ENCODE measurements around the gene NELFB. TPM values are rescaled to one million over a fixed set of nuclear protein-coding genes. Genes with fewer than 3 reads are reported as not detected.

Gene NELFB
- total RNA-seq, 1 experiment from 2014 or later, result 95.0 TPM

- no peak overlapping the region for H3K27ac Mint-ChIP-seq
- no peaks in the 10 kb centered on the region for H3K9me3 Mint-ChIP-seq
- ChIA-PET POLR2A (no interaction called here), CTCF (interaction anchor here (0.6 to 5.9 kb wide), 3 partner anchors 11 to 84 kb away, joined by 3 to 46 read pairs (median 5); no protein-coding TSS in a partner anchor)
- no peak for DNase-seq (ENCODE audit: low spot score)
- peaks cover 27% of the 10 kb centered on the region for H3K4me1 Mint-ChIP-seq
- TF ChIP-seq, protein P1, sequence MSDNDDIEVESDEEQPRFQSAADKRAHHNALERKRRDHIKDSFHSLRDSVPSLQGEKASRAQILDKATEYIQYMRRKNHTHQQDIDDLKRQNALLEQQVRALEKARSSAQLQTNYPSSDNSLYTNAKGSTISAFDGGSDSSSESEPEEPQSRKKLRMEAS (CRISPR knock-in tag; IDR thresholded peaks at IDR 0.05), result no peak
- TF ChIP-seq TEAD1 (CRISPR knock-in tag; IDR thresholded peaks at IDR 0.05) (no peak), MXD4 (CRISPR knock-in tag; IDR thresholded peaks at IDR 0.05; ENCODE audit: borderline replicate concordance) (no peak), RELA (CRISPR knock-in tag; IDR thresholded peaks at IDR 0.05; ENCODE audit: borderline replicate concordance) (no peak), ZNF121 (CRISPR knock-in tag; IDR thresholded peaks at IDR 0.05) (no peak), USF1 (CRISPR knock-in tag; IDR thresholded peaks at IDR 0.05) (no peak)
- TF ChIP-seq, protein P2, sequence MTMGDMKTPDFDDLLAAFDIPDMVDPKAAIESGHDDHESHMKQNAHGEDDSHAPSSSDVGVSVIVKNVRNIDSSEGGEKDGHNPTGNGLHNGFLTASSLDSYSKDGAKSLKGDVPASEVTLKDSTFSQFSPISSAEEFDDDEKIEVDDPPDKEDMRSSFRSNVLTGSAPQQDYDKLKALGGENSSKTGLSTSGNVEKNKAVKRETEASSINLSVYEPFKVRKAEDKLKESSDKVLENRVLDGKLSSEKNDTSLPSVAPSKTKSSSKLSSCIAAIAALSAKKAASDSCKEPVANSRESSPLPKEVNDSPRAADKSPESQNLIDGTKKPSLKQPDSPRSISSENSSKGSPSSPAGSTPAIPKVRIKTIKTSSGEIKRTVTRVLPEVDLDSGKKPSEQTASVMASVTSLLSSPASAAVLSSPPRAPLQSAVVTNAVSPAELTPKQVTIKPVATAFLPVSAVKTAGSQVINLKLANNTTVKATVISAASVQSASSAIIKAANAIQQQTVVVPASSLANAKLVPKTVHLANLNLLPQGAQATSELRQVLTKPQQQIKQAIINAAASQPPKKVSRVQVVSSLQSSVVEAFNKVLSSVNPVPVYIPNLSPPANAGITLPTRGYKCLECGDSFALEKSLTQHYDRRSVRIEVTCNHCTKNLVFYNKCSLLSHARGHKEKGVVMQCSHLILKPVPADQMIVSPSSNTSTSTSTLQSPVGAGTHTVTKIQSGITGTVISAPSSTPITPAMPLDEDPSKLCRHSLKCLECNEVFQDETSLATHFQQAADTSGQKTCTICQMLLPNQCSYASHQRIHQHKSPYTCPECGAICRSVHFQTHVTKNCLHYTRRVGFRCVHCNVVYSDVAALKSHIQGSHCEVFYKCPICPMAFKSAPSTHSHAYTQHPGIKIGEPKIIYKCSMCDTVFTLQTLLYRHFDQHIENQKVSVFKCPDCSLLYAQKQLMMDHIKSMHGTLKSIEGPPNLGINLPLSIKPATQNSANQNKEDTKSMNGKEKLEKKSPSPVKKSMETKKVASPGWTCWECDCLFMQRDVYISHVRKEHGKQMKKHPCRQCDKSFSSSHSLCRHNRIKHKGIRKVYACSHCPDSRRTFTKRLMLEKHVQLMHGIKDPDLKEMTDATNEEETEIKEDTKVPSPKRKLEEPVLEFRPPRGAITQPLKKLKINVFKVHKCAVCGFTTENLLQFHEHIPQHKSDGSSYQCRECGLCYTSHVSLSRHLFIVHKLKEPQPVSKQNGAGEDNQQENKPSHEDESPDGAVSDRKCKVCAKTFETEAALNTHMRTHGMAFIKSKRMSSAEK (CRISPR knock-in tag; IDR thresholded peaks at IDR 0.05; ENCODE audit: borderline replicate concordance), result no peak
- TF ChIP-seq, protein P3, sequence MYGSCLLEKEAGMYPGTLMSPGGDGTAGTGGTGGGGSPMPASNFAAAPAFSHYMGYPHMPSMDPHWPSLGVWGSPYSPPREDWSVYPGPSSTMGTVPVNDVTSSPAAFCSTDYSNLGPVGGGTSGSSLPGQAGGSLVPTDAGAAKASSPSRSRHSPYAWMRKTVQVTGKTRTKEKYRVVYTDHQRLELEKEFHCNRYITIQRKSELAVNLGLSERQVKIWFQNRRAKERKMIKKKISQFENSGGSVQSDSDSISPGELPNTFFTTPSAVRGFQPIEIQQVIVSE (CRISPR knock-in tag; IDR thresholded peaks at IDR 0.05; ENCODE audit: borderline replicate concordance), result no peak
- no peak for ATAC-seq
- no peak overlapping the region for H3K4me3 Mint-ChIP-seq
- peaks cover 4% of the 10 kb centered on the region for H3K27me3 Mint-ChIP-seq (ENCODE audit: low read depth)
- peaks cover 16% of the 10 kb centered on the region for H3K36me3 Mint-ChIP-seq
Measured at GRCh38 chr9:137247135-137247915, 7.8 kb upstream of the NELFB start.

DNA sequence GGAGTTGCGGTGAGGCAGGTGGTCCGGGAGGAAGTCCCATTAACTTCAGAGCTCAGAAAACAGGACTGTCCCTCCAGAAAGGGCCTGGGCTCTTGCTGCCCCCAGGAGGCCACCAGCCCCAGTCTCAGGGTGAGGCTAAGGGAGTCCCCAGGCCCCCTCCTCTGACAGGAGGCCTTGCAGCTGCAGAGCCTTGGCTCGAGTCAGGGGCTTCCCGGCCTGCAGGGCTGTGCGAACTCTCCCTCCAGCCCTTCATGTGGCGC, 7.3 kb upstream of the NELFB start:
- Mint-ChIP-seq H3K4me1 (peaks cover 22% of the 10 kb centered on the region), H3K27ac (no peak overlapping the region), H3K4me3 (no peak overlapping the region), H3K27me3 (ENCODE audit: low read depth) (peaks cover 4% of the 10 kb centered on the region), H3K9me3 (no peaks in the 10 kb centered on the region), H3K36me3 (peaks cover 11% of the 10 kb centered on the region)
- ATAC-seq (no peak), DNase-seq (ENCODE audit: low spot score) (no peak)
- ChIA-PET POLR2A (no interaction called here), CTCF (interaction anchor here (0.6 to 5.9 kb wide), 3 partner anchors 11 to 219 kb away, joined by 3 to 46 read pairs (median 6); no protein-coding TSS in a partner anchor)
- TF ChIP-seq RELA (CRISPR knock-in tag; IDR thresholded peaks at IDR 0.05; ENCODE audit: borderline replicate concordance), result no peak
- TF ChIP-seq, protein P4, sequence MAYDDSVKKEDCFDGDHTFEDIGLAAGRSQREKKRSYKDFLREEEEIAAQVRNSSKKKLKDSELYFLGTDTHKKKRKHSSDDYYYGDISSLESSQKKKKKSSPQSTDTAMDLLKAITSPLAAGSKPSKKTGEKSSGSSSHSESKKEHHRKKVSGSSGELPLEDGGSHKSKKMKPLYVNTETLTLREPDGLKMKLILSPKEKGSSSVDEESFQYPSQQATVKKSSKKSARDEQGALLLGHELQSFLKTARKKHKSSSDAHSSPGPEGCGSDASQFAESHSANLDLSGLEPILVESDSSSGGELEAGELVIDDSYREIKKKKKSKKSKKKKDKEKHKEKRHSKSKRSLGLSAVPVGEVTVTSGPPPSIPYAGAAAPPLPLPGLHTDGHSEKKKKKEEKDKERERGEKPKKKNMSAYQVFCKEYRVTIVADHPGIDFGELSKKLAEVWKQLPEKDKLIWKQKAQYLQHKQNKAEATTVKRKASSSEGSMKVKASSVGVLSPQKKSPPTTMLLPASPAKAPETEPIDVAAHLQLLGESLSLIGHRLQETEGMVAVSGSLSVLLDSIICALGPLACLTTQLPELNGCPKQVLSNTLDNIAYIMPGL (CRISPR knock-in tag; IDR thresholded peaks at IDR 0.05), result no peak
- TF ChIP-seq NFATC4 (CRISPR knock-in tag; IDR thresholded peaks at IDR 0.05), result no peak
- no peak for TF ChIP-seq NR2C2 (CRISPR knock-in tag; IDR thresholded peaks at IDR 0.05)
- TF ChIP-seq, protein P5, sequence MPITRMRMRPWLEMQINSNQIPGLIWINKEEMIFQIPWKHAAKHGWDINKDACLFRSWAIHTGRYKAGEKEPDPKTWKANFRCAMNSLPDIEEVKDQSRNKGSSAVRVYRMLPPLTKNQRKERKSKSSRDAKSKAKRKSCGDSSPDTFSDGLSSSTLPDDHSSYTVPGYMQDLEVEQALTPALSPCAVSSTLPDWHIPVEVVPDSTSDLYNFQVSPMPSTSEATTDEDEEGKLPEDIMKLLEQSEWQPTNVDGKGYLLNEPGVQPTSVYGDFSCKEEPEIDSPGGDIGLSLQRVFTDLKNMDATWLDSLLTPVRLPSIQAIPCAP (CRISPR knock-in tag; IDR thresholded peaks at IDR 0.05), result no peak
- no peak for TF ChIP-seq CREM (CRISPR knock-in tag; IDR thresholded peaks at IDR 0.05)
- TF ChIP-seq EMX1 (CRISPR knock-in tag; IDR thresholded peaks at IDR 0.05), result no peak
- TF ChIP-seq ZNF317 (CRISPR knock-in tag; IDR thresholded peaks at IDR 0.05; ENCODE audit: borderline replicate concordance, low read depth), result no peak
- TF ChIP-seq TP53 (CRISPR knock-in tag; IDR thresholded peaks at IDR 0.05), result no peak
- TF ChIP-seq AR (CRISPR knock-in tag; IDR thresholded peaks at IDR 0.05), result no peak
- TF ChIP-seq TEAD1 (CRISPR knock-in tag; IDR thresholded peaks at IDR 0.05), result no peak
- no peak for TF ChIP-seq SMAD3 (CRISPR knock-in tag; IDR thresholded peaks at IDR 0.05; ENCODE audit: borderline replicate concordance)
- TF ChIP-seq, protein P6, sequence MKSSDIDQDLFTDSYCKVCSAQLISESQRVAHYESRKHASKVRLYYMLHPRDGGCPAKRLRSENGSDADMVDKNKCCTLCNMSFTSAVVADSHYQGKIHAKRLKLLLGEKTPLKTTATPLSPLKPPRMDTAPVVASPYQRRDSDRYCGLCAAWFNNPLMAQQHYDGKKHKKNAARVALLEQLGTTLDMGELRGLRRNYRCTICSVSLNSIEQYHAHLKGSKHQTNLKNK (CRISPR knock-in tag; IDR thresholded peaks at IDR 0.05), result no peak
- TF ChIP-seq USF1 (CRISPR knock-in tag; IDR thresholded peaks at IDR 0.05), result no peak
- TF ChIP-seq OVOL2 (CRISPR knock-in tag; IDR thresholded peaks at IDR 0.05; ENCODE audit: borderline replicate concordance), result no peak
- TF ChIP-seq, protein P1 (CRISPR knock-in tag; IDR thresholded peaks at IDR 0.05), result no peak

Data from WTC11 (cell line).